ENCODE measurements around the gene PDE6H. TPM values are rescaled to one million over a fixed set of nuclear protein-coding genes. Genes with fewer than 3 reads are reported as not detected.

Gene PDE6H
- total and polyA plus RNA-seq, 8 donors: not detected

DNA sequence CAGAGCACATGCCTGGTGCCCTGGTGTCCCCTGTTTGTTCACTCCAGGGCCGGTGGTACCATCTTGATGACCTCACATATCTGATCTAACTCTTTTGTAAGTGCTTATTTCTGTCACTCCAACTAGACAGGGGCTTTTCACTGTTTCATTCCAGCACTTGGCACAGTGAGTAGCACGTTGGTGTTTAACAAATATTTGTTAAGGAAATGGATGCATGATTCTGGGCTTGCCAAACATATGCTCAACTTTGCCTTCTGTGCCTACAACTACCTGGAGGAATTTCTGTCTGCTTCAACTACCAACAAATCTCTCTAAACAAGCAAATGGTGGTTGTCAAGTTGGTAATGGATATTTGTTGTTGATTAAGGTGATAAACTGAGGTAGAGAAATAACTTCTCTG lies 31.6 kb downstream of the PDE6H start:
- Histone ChIP-seq H3K9me3 (no peaks in the 10 kb centered on the region), H3K27ac (no peak overlapping the region), H3K27me3 (no peaks in the 10 kb centered on the region), H3K4me1 (peaks cover 0 to 4% (median 0%) of the 10 kb centered on the region in 3 donors), H3K4me3 (no peak overlapping the region), H3K36me3 (no peaks in the 10 kb centered on the region)
- intact Hi-C loops (cut with DNase I): no loop called here
- no peak for DNase-seq
- no peak for FAIRE-seq
- 48 to 49% methylated on average over 2 of the region's 2 CpGs for WGBS, 2 donors
- TF ChIP-seq CTCF (IDR thresholded peaks at IDR 0.05): no peak
- no peak for ATAC-seq

DNA sequence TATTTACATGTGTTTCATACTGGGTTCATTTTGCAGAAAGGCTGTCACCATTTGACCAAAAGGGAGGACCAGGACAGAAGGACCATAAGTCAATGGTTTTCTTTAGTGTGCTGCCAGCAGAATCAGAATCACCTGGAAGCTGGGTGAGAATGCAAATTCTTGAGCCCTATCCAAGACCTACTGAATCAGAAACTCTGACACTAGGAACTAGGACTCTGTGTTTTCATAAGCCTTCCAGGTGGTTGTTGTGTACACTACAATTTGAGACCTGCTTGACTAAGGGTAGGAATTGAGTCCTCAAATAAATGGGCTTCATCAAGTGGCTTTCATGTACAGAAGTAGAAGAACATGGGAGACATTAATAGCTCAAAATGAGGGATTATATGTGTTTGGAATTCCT lies 32.2 kb downstream of the PDE6H start:
- no peak overlapping the region for H3K27ac ChIP-seq
- no peaks in the 10 kb centered on the region for H3K36me3 ChIP-seq
- no peaks in the 10 kb centered on the region for H3K27me3 ChIP-seq
- intact Hi-C loops (cut with DNase I): no loop called here
- no peaks in the 10 kb centered on the region for H3K9me3 ChIP-seq
- H3K4me1 ChIP-seq: peaks cover 0 to 4% (median 0%) of the 10 kb centered on the region in 3 donors
- DNase-seq (no peak), FAIRE-seq (no peak), ATAC-seq (peak in 1 of 4 donors; percentile 36)
- no peak for TF ChIP-seq CTCF (IDR thresholded peaks at IDR 0.05)
- H3K4me3 ChIP-seq: no peak overlapping the region

GRCh38 chr12:15007551-15007950 lies 34.7 kb downstream of the PDE6H start:
- Histone ChIP-seq H3K4me3 (no peak overlapping the region), H3K27ac (no peak overlapping the region), H3K27me3 (no peaks in the 10 kb centered on the region), H3K9me3 (no peaks in the 10 kb centered on the region), H3K36me3 (no peaks in the 10 kb centered on the region), H3K4me1 (no peaks in the 10 kb centered on the region)
- no peak for DNase-seq
- FAIRE-seq: peak; percentile 41
- WGBS, 2 donors: 42 to 69% methylated on average over 3 of the region's 3 CpGs
- intact Hi-C loops (cut with DNase I): no loop called here
- no peak for TF ChIP-seq CTCF (IDR thresholded peaks at IDR 0.05)
- ATAC-seq: no peak

GRCh38 chr12:15011162-15011561 lies 38.3 kb downstream of the PDE6H start:
- H3K9me3 ChIP-seq: no peaks in the 10 kb centered on the region
- H3K36me3 ChIP-seq: no peaks in the 10 kb centered on the region
- no peaks in the 10 kb centered on the region for H3K27me3 ChIP-seq
- no peak overlapping the region for H3K4me3 ChIP-seq
- TF ChIP-seq CTCF (IDR thresholded peaks at IDR 0.05): no peak
- DNase-seq (peak in 1 of 6 donors; percentile 10), FAIRE-seq (no peak), ATAC-seq (peak in 3 of 4 donors; percentile 40 to 73 (median 57))
- no peak overlapping the region for H3K27ac ChIP-seq
- intact Hi-C loops (cut with DNase I): no loop called here
- H3K4me1 ChIP-seq: no peaks in the 10 kb centered on the region

DNA sequence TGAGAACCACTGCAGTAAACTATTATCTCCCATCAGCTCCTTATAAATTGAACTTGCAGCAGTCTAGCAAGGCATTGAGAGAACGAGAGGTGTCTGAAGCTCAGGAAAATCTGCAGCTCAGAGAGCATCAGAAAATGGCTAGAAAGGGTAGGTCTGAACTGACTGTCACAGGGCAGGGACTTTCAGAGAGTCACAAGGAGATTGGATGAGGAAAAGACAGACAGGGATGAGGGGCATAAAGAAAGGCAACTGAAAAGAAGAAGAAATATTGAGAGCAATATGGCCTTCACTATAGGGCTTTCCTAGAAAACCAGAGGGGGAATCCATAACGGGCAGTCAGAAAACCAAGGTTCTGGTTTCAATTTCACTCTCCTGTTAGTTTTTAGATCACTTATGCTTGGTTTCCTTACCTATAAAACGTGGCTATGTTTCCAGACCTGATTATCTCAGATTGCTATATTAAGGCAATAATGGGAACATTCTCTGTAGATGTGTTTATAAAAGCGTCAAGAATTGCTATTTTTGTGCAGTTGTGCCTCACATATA lies 40.9 kb downstream of the PDE6H start:
- no peaks in the 10 kb centered on the region for H3K36me3 ChIP-seq
- no peak for TF ChIP-seq CTCF (IDR thresholded peaks at IDR 0.05)
- H3K27ac ChIP-seq: no peak overlapping the region
- no peaks in the 10 kb centered on the region for H3K4me1 ChIP-seq
- H3K4me3 ChIP-seq: no peak overlapping the region
- intact Hi-C loops (cut with DNase I): no loop called here
- DNase-seq: no peak
- WGBS, 2 donors: 69 to 84% methylated on average over 4 of the region's 4 CpGs
- no peak for ATAC-seq
- no peaks in the 10 kb centered on the region for H3K9me3 ChIP-seq
- no peak for FAIRE-seq
- H3K27me3 ChIP-seq: no peaks in the 10 kb centered on the region

Measured in pancreas (tissue), 10 donors.